ENCODE data around the gene SOCS6. TPM values are rescaled to one million over a fixed set of nuclear protein-coding genes. Genes with fewer than 3 reads are reported as not detected.
"Not testable (repeated sequence)": the region's sequence is repeated elsewhere in the genome, so short reads cannot be mapped to it uniquely, and the experiment has no call there.

The SOCS6 gene
- total RNA-seq, 1 donor from 2014 or later, result 20.2 TPM

GRCh38 chr18:70349316-70349715 lies 60.5 kb downstream of the SOCS6 start:
- intact Hi-C loops (cut with micrococcal nuclease), result no loop called here
- DNase-seq, result no peak
- Histone ChIP-seq H3K27ac (replicated peaks) (no peak overlapping the region), H3K27me3 (ENCODE audit: low read depth) (no peaks in the 10 kb centered on the region), H3K4me3 (no peak overlapping the region), H3K9me3 (replicated peaks) (peaks cover 5% of the 10 kb centered on the region), H3K4me1 (no peaks in the 10 kb centered on the region), H3K36me3 (peaks cover 28% of the 10 kb centered on the region)
- TF ChIP-seq CTCF (IDR thresholded peaks at IDR 0.05; ENCODE audit: borderline replicate concordance), result no peak

DNA sequence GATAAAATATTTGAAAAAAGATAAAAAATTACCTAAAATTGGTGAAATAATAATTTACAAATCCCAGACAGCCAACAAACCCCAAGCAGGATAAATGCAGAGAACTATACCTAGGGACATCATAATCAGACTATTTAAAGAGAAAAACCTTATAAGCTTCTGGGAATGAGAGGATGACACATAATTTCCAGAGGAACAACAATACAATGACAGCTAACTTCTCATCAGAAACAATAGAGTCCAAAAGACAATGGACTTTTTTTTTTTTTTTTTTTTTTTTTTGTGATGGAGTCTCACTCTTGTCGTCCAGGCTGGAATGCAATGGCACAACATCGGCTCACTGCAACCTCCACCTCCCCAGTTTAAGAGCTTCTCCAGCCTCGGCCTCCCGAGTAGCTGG lies 65.2 kb downstream of the SOCS6 start:
- intact Hi-C loops (cut with micrococcal nuclease), result no loop called here
- Histone ChIP-seq H3K27ac (replicated peaks) (no peak overlapping the region), H3K36me3 (peaks cover 20% of the 10 kb centered on the region), H3K27me3 (ENCODE audit: low read depth) (no peaks in the 10 kb centered on the region), H3K9me3 (replicated peaks) (peaks cover 14% of the 10 kb centered on the region), H3K4me3 (no peak overlapping the region), H3K4me1 (no peaks in the 10 kb centered on the region)
- TF ChIP-seq CTCF (IDR thresholded peaks at IDR 0.05; ENCODE audit: borderline replicate concordance), result no peak
- DNase-seq, result no peak

DNA sequence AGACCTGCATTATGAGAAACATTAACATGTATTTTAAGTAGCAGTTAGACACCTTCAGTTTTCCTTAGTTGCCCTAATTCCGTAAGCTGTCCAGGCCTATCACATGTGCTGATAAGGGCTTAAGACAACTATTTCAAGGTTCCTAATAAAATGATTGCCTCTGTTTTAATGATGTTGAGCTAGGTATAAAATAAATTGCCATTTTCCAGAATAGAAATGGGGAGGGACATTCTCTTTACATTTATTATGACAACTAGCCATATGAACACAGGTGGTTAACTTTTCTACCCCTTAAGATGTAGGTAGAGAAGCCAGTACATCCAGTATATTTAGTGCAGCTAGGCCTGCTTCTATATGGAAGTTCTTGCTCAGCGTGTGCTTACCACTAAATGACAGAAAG lies 65.9 kb downstream of the SOCS6 start:
- no peaks in the 10 kb centered on the region for H3K27me3 ChIP-seq (ENCODE audit: low read depth)
- peaks cover 14% of the 10 kb centered on the region for H3K9me3 ChIP-seq (replicated peaks)
- peaks cover 20% of the 10 kb centered on the region for H3K36me3 ChIP-seq
- no peak overlapping the region for H3K4me3 ChIP-seq
- no peak overlapping the region for H3K27ac ChIP-seq (replicated peaks)
- intact Hi-C loops (cut with micrococcal nuclease), result no loop called here
- no peak for DNase-seq
- no peaks in the 10 kb centered on the region for H3K4me1 ChIP-seq
- TF ChIP-seq CTCF (IDR thresholded peaks at IDR 0.05; ENCODE audit: borderline replicate concordance), result no peak

GRCh38 chr18:70355620-70356385 lies 67.0 kb downstream of the SOCS6 start:
- DNase-seq, result no peak
- Histone ChIP-seq H3K36me3 (peaks cover 20% of the 10 kb centered on the region), H3K27me3 (ENCODE audit: low read depth) (no peaks in the 10 kb centered on the region), H3K4me3 (no peak overlapping the region), H3K9me3 (replicated peaks) (peaks cover 14% of the 10 kb centered on the region), H3K27ac (replicated peaks) (no peak overlapping the region), H3K4me1 (no peaks in the 10 kb centered on the region)
- TF ChIP-seq CTCF (IDR thresholded peaks at IDR 0.05; ENCODE audit: borderline replicate concordance), result no peak
- intact Hi-C loops (cut with micrococcal nuclease), result no loop called here

DNA sequence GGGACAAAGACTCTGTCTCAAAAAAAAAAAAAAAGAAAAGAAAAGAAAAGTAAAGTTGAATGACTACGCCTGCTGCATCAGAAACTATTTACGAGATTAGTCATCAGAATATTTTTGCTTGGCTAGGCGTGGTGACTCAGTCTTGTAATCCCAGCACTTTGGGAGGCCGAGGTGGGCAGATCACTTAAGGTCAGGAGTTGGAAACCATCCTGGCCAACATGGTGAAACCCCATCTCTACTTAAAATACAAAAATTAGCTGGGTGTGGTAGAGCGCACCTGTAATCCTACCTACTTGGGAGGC lies 69.2 kb downstream of the SOCS6 start:
- H3K27ac ChIP-seq (replicated peaks); H3K4me3 ChIP-seq; intact Hi-C loops (cut with micrococcal nuclease): not testable (repeated sequence)

DNA sequence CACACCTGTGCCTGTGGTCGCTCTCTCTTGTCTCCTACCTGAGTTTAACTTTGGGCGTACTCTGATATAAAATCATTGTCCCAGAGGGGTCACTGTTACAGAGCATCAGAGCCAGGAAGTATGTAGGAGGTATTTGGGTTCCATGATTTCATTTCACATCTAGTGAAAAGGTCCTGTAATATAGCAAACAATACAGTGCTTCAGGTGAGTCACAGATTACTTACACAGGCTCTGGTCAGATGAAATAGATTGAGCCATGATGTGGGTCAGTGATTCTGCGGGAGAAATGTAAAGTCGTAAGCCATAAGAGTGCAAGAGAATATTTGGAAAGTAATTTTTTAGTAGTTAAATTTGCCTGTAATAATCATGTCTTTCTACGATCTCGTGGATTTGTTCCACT lies 70.2 kb downstream of the SOCS6 start:
- Histone ChIP-seq H3K27me3 (ENCODE audit: low read depth) (no peaks in the 10 kb centered on the region), H3K9me3 (replicated peaks) (peaks cover 11% of the 10 kb centered on the region), H3K4me1 (no peaks in the 10 kb centered on the region), H3K27ac (replicated peaks) (no peak overlapping the region), H3K4me3 (no peak overlapping the region), H3K36me3 (no peaks in the 10 kb centered on the region)
- intact Hi-C loops (cut with micrococcal nuclease), result no loop called here
- DNase-seq, result no peak
- no peak for TF ChIP-seq CTCF (IDR thresholded peaks at IDR 0.05; ENCODE audit: borderline replicate concordance)

More for the DNA sequence above, 69.2 kb downstream of the SOCS6 start:
- peaks cover 14% of the 10 kb centered on the region for H3K9me3 ChIP-seq (replicated peaks)
- not testable (repeated sequence) for H3K36me3 ChIP-seq; H3K4me1 ChIP-seq; H3K27me3 ChIP-seq (ENCODE audit: low read depth); DNase-seq

Data from left ventricle myocardium inferior (tissue), 1 donor.